Ovary (tissue), 9 donors: Measurements from ENCODE around the gene KCNAB1. TPM values are rescaled to one million over a fixed set of nuclear protein-coding genes. Genes with fewer than 3 reads are reported as not detected.

Source experiments
- DNase-seq, 5 donors: peaks; one replicate each; pipeline ENCODE4 v3.0.0-alpha.2; 2019 to 2020
- H3K27ac ChIP-seq, 2 donors: fragments of 200-600 bp; one replicate each; pipeline versions ENCODE4 v1.5.1 to v1.8.0; 2019 to 2022
- H3K27me3 ChIP-seq: fragments of 200-600 bp; one replicate; pipeline ENCODE4 v1.8.0; 2022
- H3K36me3 ChIP-seq: fragments of 200-600 bp; sonication (generic); one replicate; pipeline ENCODE4 v1.5.1; 2019
- H3K4me1 ChIP-seq: one replicate; pipeline ENCODE4 v1.8.1; 2013; ENCODE audit warnings: mild to moderate bottlenecking, moderate library complexity; ENCODE audit not compliant: insufficient read depth
- H3K4me3 ChIP-seq: fragments of 200-600 bp; sonication (generic); one replicate; pipeline ENCODE4 v1.5.1; 2017
- H3K9me3 ChIP-seq, 2 donors: fragments of 200-600 bp in 1 of 2; sonication (generic) in 1 of 2; one replicate each; pipeline versions ENCODE4 v1.5.1 to v1.8.1; 2013 to 2019; ENCODE audit warnings: mild to moderate bottlenecking in 1 of 2, moderate library complexity in 1 of 2
- EP300 ChIP-seq: sonication (generic); formaldehyde crosslinking; IDR thresholded peaks from one replicate; pipeline ENCODE4 v1.6.1; 2017; ENCODE audit warnings: antibody characterized with exemption
- POLR2A ChIP-seq: fragments of 450-650 bp; IDR thresholded peaks from one replicate; pipeline ENCODE4 v1.6.1; 2017; ENCODE audit warnings: antibody characterized with exemption, mild to moderate bottlenecking, moderate library complexity
- WGBS, 3 donors: extraction: QIAGEN DNeasy Blood & Tissue Kit in 1 of 3; methylation state at CpG; one replicate each; pipeline versions ENCODE4 v1.1.5 to v1.1.7; 2013 to 2017; 5-methylcytosine and 5-hydroxymethylcytosine counted together
- intact Hi-C, 4 donors: fragments of 100-400 bp; cut with DNase I; formaldehyde crosslinking; loops; one replicate each; pipeline versions ENCODE4 v1.11.0 to v1.15.1; 2022 to 2023
- polyA plus RNA-seq, 2 donors: library from polyadenylated mRNA; stranded (reverse); fragments of 200-250 nt in 1 of 2; fragments of 350-450 nt in 1 of 2; fragmentation: Illumina TruSeq in 1 of 2; extraction: RNeasy Lipid Tissue Mini Kit (QIAGEN cat#74804) in 1 of 2; gene quantifications; one replicate each; pipeline ENCODE4 v1.2.3, GENCODE V29; 2013 to 2014
- total RNA-seq, 7 donors: library from RNA; depleted of rRNA in 2 of 7; stranded (reverse); fragments of >200 nt in 2 of 7; fragmentation: NEBNext Ultra II Directional in 3 of 7; extraction: Animal tissue kit (Norgen Biotek cat#: 25700) in 3 of 7; gene quantifications; one replicate each; pipeline versions ENCODE4 v1.1.0 to v1.2.4, GENCODE V29; 2016 to 2023
- TF ChIP-seq, protein P1 (sequence below), 3 donors: fragments of 450-650 bp in 2 of 3; fragments of 200-600 bp in 1 of 3; IDR thresholded peaks; one replicate each; pipeline versions ENCODE4 v1.5.1 to v1.8.0; 2016 to 2022; ENCODE audit warnings: antibody characterized with exemption in 3 of 3, mild to moderate bottlenecking in 1 of 3
- donor health status: DM: no; HTN: no; CAD: no; lungs with moderate emphysema.
- donor health status: DM: no; HTN: no; CAD: no.
- donor health status: Bipolar disorder and iron deficiency.
- donor health status: DM: yes; HTN: yes; CAD: no.
- donor health status: DM: no; HTN: no; CAD: no.
- donor health status: DM: yes; HTN: yes; CAD: no.

Gene KCNAB1
- total and polyA plus RNA-seq, 9 donors, result 0.60 to 8.0 (median 2.4) TPM

DNA sequence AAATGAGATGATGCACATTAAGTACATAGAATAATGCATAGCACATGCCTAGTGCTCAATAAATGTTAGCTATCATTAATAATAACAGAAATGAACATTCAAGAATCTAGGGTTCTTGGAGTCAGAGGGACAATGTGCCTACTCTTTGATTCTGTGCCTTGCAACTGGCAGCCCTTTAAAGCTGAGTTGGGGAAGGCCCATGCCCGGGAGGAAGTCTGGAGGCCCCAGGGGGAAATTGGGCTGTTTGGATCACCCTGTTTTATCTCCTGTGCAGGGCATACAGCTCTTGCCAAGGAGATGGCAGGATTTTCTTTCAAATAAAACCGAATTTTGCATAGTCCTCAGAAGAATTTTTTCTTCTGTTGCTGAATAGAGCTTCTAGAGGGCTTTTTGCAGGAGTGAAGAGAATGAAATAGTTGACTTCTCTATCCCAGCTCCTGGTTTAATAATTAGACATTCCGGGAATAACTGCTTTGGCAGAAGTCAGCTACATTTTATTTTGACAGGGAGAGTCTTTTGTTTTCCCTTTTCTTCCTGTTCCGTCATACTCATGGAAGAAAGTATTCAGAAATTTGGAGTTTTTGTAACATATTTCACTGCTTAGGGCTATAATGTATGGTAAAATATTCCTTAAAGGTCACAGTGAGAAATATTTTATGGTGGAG is 18.0 kb upstream of the KCNAB1 start:
- no peak for DNase-seq
- 5 to 9% (median 8%) methylated on average over 4 of the region's 4 CpGs for WGBS, 3 donors
- intact Hi-C loops, result no loop called here
- no peaks in the 10 kb centered on the region for H3K9me3 ChIP-seq
- TF ChIP-seq, protein P1, sequence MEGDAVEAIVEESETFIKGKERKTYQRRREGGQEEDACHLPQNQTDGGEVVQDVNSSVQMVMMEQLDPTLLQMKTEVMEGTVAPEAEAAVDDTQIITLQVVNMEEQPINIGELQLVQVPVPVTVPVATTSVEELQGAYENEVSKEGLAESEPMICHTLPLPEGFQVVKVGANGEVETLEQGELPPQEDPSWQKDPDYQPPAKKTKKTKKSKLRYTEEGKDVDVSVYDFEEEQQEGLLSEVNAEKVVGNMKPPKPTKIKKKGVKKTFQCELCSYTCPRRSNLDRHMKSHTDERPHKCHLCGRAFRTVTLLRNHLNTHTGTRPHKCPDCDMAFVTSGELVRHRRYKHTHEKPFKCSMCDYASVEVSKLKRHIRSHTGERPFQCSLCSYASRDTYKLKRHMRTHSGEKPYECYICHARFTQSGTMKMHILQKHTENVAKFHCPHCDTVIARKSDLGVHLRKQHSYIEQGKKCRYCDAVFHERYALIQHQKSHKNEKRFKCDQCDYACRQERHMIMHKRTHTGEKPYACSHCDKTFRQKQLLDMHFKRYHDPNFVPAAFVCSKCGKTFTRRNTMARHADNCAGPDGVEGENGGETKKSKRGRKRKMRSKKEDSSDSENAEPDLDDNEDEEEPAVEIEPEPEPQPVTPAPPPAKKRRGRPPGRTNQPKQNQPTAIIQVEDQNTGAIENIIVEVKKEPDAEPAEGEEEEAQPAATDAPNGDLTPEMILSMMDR (IDR thresholded peaks at IDR 0.05), result no peak
- H3K27me3 ChIP-seq, result no peaks in the 10 kb centered on the region
- no peaks in the 10 kb centered on the region for H3K4me1 ChIP-seq
- no peak overlapping the region for H3K27ac ChIP-seq
- H3K36me3 ChIP-seq, result no peaks in the 10 kb centered on the region
- no peak overlapping the region for H3K4me3 ChIP-seq

GRCh38 chr3:156106721-156107373 is 13.5 kb upstream of the KCNAB1 start:
- TF ChIP-seq, protein P1 (IDR thresholded peaks at IDR 0.05), result no peak
- no peak for TF ChIP-seq EP300
- TF ChIP-seq POLR2A, result no peak
- WGBS, 3 donors, result 82 to 85% (median 85%) methylated on average over 7 of the region's 7 CpGs
- no peaks in the 10 kb centered on the region for H3K9me3 ChIP-seq
- no peak overlapping the region for H3K27ac ChIP-seq
- peaks cover 3% of the 10 kb centered on the region for H3K4me1 ChIP-seq
- intact Hi-C loops, result loop anchor here in 1 of 4 donors (2.0 kb wide), 1 partner anchor 38 kb away; no protein-coding TSS in a partner anchor
- H3K4me3 ChIP-seq, result no peak overlapping the region
- H3K27me3 ChIP-seq, result no peaks in the 10 kb centered on the region
- H3K36me3 ChIP-seq, result no peaks in the 10 kb centered on the region
- no peak for DNase-seq

- H3K9me3 ChIP-seq, result no peaks in the 10 kb centered on the region
- TF ChIP-seq EP300 (no peak), POLR2A (no peak)
- TF ChIP-seq, protein P1 (IDR thresholded peaks at IDR 0.05), result no peak
- H3K4me3 ChIP-seq, result no peak overlapping the region
- intact Hi-C loops, result loop anchor here in 1 of 4 donors (2.0 kb wide), 1 partner anchor 39 kb away; no protein-coding TSS in a partner anchor
- no peak overlapping the region for H3K27ac ChIP-seq
- no peak for DNase-seq
- no peaks in the 10 kb centered on the region for H3K27me3 ChIP-seq
- peaks cover 3% of the 10 kb centered on the region for H3K4me1 ChIP-seq
- 88 to 92% (median 91%) methylated on average over 5 of the region's 5 CpGs for WGBS, 3 donors
- H3K36me3 ChIP-seq, result no peaks in the 10 kb centered on the region
Observed at GRCh38 chr3:156107504-156107903, 12.9 kb upstream of the KCNAB1 start.

GRCh38 chr3:156108616-156109015 is 11.8 kb upstream of the KCNAB1 start:
- 7 to 19% (median 12%) methylated on average over 3 of the region's 3 CpGs for WGBS, 3 donors
- Histone ChIP-seq H3K36me3 (no peaks in the 10 kb centered on the region), H3K4me3 (no peak overlapping the region), H3K27ac (no peak overlapping the region), H3K9me3 (no peaks in the 10 kb centered on the region), H3K4me1 (peaks cover 3% of the 10 kb centered on the region), H3K27me3 (no peaks in the 10 kb centered on the region)
- DNase-seq, result no peak
- intact Hi-C loops, result no loop called here
- no peak for TF ChIP-seq POLR2A
- TF ChIP-seq, protein P1 (IDR thresholded peaks at IDR 0.05), result no peak
- TF ChIP-seq EP300, result no peak
